ENCODE data around the gene PEAK1. TPM values are rescaled to one million over a fixed set of nuclear protein-coding genes. Genes with fewer than 3 reads are reported as not detected.

Gene PEAK1
- total RNA-seq, 4 donors from 2014 or later = 78.3 to 112 (median 95.2) TPM

DNA sequence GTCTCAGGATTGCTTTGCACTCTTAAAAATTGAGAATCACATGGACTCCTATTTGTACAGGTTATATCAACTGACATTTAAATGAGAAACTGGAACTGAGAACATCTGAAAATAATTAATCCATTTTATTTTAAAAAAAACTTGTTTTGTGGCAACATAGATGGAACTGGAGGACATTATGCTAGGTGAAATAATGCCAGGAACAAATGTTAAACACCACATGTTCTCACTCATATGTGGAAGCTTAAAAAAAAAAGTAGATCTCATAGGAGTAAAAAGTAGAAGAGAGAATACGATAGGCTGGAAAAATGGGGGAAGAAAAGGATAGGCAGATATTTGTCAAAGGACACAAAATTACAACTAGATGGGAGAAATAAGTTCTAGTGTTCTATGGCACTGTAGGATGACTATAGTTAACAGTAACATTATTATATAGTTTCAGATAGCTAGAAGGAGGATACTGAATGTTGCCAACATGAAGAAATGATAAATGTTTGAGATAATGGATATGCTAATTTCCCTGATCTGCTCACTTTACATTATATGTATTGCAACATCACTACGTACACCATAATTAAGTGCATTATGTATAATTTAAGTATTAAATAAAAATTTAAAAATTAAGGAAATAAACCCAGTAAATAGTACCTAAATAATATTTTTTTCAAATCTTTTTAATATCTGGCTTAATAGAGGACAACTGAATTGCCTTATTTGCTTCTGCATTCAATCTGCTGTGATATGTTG is 248.5 kb downstream of the PEAK1 start:
- no peaks in the 10 kb centered on the region for H3K27me3 ChIP-seq
- TF ChIP-seq CTCF (IDR thresholded peaks at IDR 0.05) = no peak
- no peak for TF ChIP-seq EP300 (IDR thresholded peaks at IDR 0.05)
- no peak for TF ChIP-seq POLR2A (IDR thresholded peaks at IDR 0.05)
- H3K27ac ChIP-seq = no peak overlapping the region
- DNase-seq (ENCODE audit: low spot score in 2 of 2) = no peak
- peaks cover 0 to 1% (median 0%) of the 10 kb centered on the region in 3 donors for H3K36me3 ChIP-seq
- H3K9me3 ChIP-seq = no peaks in the 10 kb centered on the region
- peaks cover 0 to 20% (median 0%) of the 10 kb centered on the region in 4 donors for H3K4me1 ChIP-seq
- 80 to 87% methylated on average over 2 of the region's 2 CpGs for WGBS, 2 donors
- no peak overlapping the region for H3K4me3 ChIP-seq

DNA sequence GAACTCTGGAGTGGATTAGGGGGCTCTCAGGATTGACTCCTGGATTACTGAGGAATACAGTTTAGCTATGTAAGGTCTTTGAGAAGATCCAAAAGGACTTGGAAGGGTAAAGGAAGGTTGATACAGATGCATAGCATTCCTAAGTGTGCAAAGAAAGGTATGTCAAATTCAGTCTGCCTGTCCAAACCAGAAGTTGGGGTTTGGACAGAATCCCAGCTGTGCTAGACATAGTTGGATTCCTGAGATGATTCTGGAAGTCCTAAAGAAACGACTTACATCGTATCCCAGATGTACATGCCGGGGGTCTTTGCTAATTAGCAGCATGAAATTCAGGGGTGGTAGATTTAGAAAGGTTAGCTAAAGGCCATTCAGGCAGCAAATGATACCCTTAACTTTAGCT is 251.3 kb downstream of the PEAK1 start:
- no peak for DNase-seq (ENCODE audit: low spot score in 2 of 2)
- TF ChIP-seq CTCF (IDR thresholded peaks at IDR 0.05) (no peak), EP300 (IDR thresholded peaks at IDR 0.05) (no peak), POLR2A (IDR thresholded peaks at IDR 0.05) (no peak)
- H3K27me3 ChIP-seq = no peaks in the 10 kb centered on the region
- peaks cover 0 to 27% (median 0%) of the 10 kb centered on the region in 4 donors for H3K4me1 ChIP-seq
- 60 to 75% methylated on average over 3 of the region's 3 CpGs for WGBS, 2 donors
- H3K9me3 ChIP-seq = no peaks in the 10 kb centered on the region
- H3K36me3 ChIP-seq = no peaks in the 10 kb centered on the region
- H3K27ac ChIP-seq = no peak overlapping the region
- H3K4me3 ChIP-seq = no peak overlapping the region

GRCh38 chr15:77168141-77168540 is 251.8 kb downstream of the PEAK1 start:
- Histone ChIP-seq H3K4me1 (peaks cover 0 to 32% (median 0%) of the 10 kb centered on the region in 4 donors), H3K9me3 (no peaks in the 10 kb centered on the region), H3K4me3 (no peak overlapping the region), H3K36me3 (no peaks in the 10 kb centered on the region), H3K27me3 (no peaks in the 10 kb centered on the region), H3K27ac (peak overlapping the region in 1 of 4 donors; percentile 50)
- DNase-seq (ENCODE audit: low spot score in 2 of 2) = no peak
- 57 to 80% methylated on average over 5 of the region's 5 CpGs for WGBS, 2 donors
- TF ChIP-seq CTCF (IDR thresholded peaks at IDR 0.05) (no peak), EP300 (IDR thresholded peaks at IDR 0.05) (no peak), POLR2A (IDR thresholded peaks at IDR 0.05) (no peak)

DNA sequence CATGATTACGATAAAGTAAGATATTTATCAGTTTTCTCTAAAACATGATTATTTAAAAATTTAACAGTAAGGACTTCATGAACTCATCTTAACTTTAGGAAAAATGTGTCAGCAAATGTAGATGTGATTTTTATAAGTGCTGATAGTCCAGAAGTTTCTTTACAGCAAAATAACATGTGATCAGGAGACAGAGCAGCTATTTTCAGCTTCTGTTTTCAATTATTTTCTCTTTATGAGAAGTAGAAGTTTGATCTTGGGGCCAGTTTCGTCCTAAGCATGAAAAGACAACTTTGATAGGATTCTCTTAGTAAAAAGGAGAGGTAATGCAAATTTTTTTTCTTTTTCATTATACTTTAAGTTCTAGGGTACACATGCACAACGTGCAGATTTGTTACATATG is 252.5 kb downstream of the PEAK1 start:
- no peak for DNase-seq (ENCODE audit: low spot score in 2 of 2)
- no peaks in the 10 kb centered on the region for H3K27me3 ChIP-seq
- H3K27ac ChIP-seq = peak overlapping the region in 2 of 4 donors; percentile 20 to 50
- no peaks in the 10 kb centered on the region for H3K36me3 ChIP-seq
- TF ChIP-seq POLR2A (IDR thresholded peaks at IDR 0.05) = no peak
- TF ChIP-seq EP300 (IDR thresholded peaks at IDR 0.05) = no peak
- no peak for TF ChIP-seq CTCF (IDR thresholded peaks at IDR 0.05)
- H3K4me1 ChIP-seq = peaks cover 0 to 34% (median 0%) of the 10 kb centered on the region in 4 donors
- WGBS, 2 donors = 58 to 63% methylated on average over 3 of the region's 3 CpGs
- no peak overlapping the region for H3K4me3 ChIP-seq
- no peaks in the 10 kb centered on the region for H3K9me3 ChIP-seq

- H3K27ac ChIP-seq = no peak overlapping the region
- no peaks in the 10 kb centered on the region for H3K27me3 ChIP-seq
- TF ChIP-seq EP300 (IDR thresholded peaks at IDR 0.05) (no peak), CTCF (IDR thresholded peaks at IDR 0.05) (no peak), POLR2A (IDR thresholded peaks at IDR 0.05) (no peak)
- peaks cover 0 to 54% (median 4%) of the 10 kb centered on the region in 4 donors for H3K4me1 ChIP-seq
- no peak overlapping the region for H3K4me3 ChIP-seq
- no peaks in the 10 kb centered on the region for H3K36me3 ChIP-seq
- DNase-seq (ENCODE audit: low spot score in 2 of 2) = no peak
- H3K9me3 ChIP-seq = no peaks in the 10 kb centered on the region
- whole genome bisulfite sequencing, 2 donors = 77 to 83% methylated on average over 7 of the region's 7 CpGs
These were observed 256.0 kb downstream of the PEAK1 start for GRCh38 chr15:77163781-77164384.
